Fibroblast of pulmonary artery (primary cell): Measurements from ENCODE around the gene MBTPS1.

Source experiments
- DNase-seq: peaks from one replicate; pipeline ENCODE4 v3.0.0-alpha.2; 2010; ENCODE audit warnings: low read depth
- H3K4me3 ChIP-seq: replicated peaks from 2 replicates; pipeline ENCODE4 v1.5.1; 2011; ENCODE audit warnings: low read depth, mild to moderate bottlenecking, control low read depth, low read length, moderate library complexity
- CTCF ChIP-seq: IDR thresholded peaks from 2 replicates; pipeline ENCODE4 v1.5.1; 2011; ENCODE audit warnings: mild to moderate bottlenecking, control low read depth, low read length, inconsistent platforms; ENCODE audit errors: missing control alignments

MBTPS1 gene

GRCh38 chr16:84068783-84069462 lies 47.8 kb downstream of the MBTPS1 start:
- no peak overlapping the region for H3K4me3 ChIP-seq

GRCh38 chr16:84068041-84068440 lies 48.7 kb downstream of the MBTPS1 start:
- H3K4me3 ChIP-seq, result no peak overlapping the region
- DNase-seq, result no peak
- no peak for TF ChIP-seq CTCF

More at GRCh38 chr16:84068783-84069462, 47.8 kb downstream of the MBTPS1 start:
- DNase-seq, result no peak
- TF ChIP-seq CTCF, result no peak

- no peak for DNase-seq
- no peak overlapping the region for H3K4me3 ChIP-seq
- TF ChIP-seq CTCF, result no peak
These were observed 49.1 kb downstream of the MBTPS1 start for GRCh38 chr16:84067640-84068039.

- peak; percentile 84 for TF ChIP-seq CTCF
- peak; percentile 72 for DNase-seq
- H3K4me3 ChIP-seq, result no peak overlapping the region
These were observed 51.1 kb downstream of the MBTPS1 start for GRCh38 chr16:84065536-84066132.

GRCh38 chr16:84063980-84064379 lies 52.8 kb downstream of the MBTPS1 start:
- no peak for TF ChIP-seq CTCF
- H3K4me3 ChIP-seq, result no peak overlapping the region
- no peak for DNase-seq

- no peak overlapping the region for H3K4me3 ChIP-seq
- DNase-seq, result peak; percentile 81
- TF ChIP-seq CTCF, result peak; percentile 89
These were observed 53.8 kb downstream of the MBTPS1 start for GRCh38 chr16:84062734-84063640.
